Stomach (tissue), 4 donors: ENCODE results near the gene TSHZ2.

Experiments used
- EP300 ChIP-seq: sonication (generic); formaldehyde crosslinking; IDR thresholded peaks from one replicate; pipeline ENCODE4 v1.6.1; 2017; ENCODE audit warnings: antibody characterized with exemption
- POLR2A ChIP-seq, 4 donors: fragments of 450-650 bp; IDR thresholded peaks; one replicate each; pipeline ENCODE4 v1.6.1; 2016; ENCODE audit warnings: antibody characterized with exemption in 4 of 4, control low read depth in 2 of 4, mild to moderate bottlenecking in 1 of 4, moderate library complexity in 1 of 4
- POLR2AphosphoS5 ChIP-seq, 3 donors: sonication (generic); formaldehyde crosslinking; IDR thresholded peaks; one replicate each; pipeline ENCODE4 v1.6.1; 2016; ENCODE audit warnings: antibody characterized with exemption in 3 of 3
- TF ChIP-seq, protein P1 (sequence below), 7 experiments: fragments of 450-650 bp in 4 of 7; fragments of 200-600 bp in 3 of 7; sonication (generic) in 3 of 7; IDR thresholded peaks; one replicate each; pipeline ENCODE4 v1.5.1; 2016 to 2019; ENCODE audit warnings: antibody characterized with exemption in 7 of 7, control low read depth in 2 of 7, mild to moderate bottlenecking in 1 of 7

DNA sequence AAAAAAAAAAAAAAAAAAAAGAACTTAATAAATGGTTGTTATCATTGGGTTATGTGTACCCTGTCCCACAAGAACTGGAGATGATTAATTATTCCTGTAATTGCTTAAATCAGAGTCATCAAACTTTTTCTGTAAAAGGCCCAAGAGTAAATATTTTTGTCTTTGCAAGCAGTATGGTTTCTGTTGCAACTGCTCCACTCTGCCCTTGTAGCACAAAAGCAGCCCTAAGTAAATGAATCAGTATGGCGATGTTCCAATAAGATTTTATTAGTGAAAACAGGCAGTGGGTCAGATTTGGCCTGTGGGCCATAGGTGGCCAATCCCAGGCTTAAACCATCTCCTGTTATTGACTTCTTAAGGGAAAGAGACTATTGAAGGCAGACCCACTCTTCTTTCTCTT lies 252.7 kb downstream of the TSHZ2 start:
- TF ChIP-seq, protein P1, sequence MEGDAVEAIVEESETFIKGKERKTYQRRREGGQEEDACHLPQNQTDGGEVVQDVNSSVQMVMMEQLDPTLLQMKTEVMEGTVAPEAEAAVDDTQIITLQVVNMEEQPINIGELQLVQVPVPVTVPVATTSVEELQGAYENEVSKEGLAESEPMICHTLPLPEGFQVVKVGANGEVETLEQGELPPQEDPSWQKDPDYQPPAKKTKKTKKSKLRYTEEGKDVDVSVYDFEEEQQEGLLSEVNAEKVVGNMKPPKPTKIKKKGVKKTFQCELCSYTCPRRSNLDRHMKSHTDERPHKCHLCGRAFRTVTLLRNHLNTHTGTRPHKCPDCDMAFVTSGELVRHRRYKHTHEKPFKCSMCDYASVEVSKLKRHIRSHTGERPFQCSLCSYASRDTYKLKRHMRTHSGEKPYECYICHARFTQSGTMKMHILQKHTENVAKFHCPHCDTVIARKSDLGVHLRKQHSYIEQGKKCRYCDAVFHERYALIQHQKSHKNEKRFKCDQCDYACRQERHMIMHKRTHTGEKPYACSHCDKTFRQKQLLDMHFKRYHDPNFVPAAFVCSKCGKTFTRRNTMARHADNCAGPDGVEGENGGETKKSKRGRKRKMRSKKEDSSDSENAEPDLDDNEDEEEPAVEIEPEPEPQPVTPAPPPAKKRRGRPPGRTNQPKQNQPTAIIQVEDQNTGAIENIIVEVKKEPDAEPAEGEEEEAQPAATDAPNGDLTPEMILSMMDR (IDR thresholded peaks at IDR 0.05) = no peak
- TF ChIP-seq POLR2A (IDR thresholded peaks at IDR 0.05) = no peak
- no peak for TF ChIP-seq POLR2AphosphoS5 (IDR thresholded peaks at IDR 0.05)
- no peak for TF ChIP-seq EP300
